Stimulated activated CD8-positive, alpha-beta memory T cell treated with anti-CD3 and anti-CD28 coated beads, Interleukin-15, amount 100 ng/mL, for 24 hours (primary cell): Measurements from ENCODE around the gene SNRPD3.
"Not testable (repeated sequence)": the region's sequence is repeated elsewhere in the genome, so short reads cannot be mapped to it uniquely, and the experiment has no call there.

Source experiments
- DNase-seq: peaks from one replicate; pipeline ENCODE4 v3.0.0-alpha.2; 2020; ENCODE audit warnings: low read depth

Gene SNRPD3

DNA sequence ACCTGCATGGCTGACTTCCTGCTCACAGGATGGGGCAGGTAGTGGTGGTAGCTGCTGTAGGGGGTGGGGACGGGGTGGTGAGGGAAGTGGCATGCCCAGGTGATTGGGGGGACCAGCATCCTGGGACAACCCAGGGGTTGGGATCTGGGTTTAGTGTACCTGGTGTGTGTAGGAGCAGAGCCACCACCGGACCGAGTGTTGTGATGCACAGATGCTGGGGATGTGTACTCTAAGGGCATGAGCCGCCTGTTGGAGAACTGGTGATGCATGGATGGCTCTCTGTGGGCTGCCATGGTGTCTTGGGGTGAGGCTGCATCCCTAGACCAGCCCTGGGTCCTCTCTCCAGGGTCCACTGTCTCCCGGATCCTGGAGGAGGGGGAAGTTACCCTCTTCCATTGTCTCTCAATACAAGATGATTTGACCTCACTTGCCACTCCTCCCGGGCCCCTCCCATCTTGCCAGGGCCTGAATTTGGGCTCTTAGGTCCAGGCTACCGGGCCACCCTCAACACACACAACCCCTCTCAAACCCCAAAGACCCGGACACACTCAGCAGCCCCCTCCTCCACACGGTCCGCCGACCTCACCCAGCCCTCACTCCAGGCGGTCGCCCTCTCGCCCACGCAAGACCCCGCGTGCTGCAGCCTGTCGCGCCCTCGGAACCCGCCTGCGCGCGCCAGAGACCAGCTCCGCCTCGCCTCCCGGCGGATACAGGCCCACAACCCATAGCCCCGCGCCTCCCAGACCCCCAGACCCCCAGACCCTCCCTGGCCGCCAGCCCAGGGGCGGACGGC lies 36.5 kb downstream of the SNRPD3 start:
- no peak for DNase-seq

DNA sequence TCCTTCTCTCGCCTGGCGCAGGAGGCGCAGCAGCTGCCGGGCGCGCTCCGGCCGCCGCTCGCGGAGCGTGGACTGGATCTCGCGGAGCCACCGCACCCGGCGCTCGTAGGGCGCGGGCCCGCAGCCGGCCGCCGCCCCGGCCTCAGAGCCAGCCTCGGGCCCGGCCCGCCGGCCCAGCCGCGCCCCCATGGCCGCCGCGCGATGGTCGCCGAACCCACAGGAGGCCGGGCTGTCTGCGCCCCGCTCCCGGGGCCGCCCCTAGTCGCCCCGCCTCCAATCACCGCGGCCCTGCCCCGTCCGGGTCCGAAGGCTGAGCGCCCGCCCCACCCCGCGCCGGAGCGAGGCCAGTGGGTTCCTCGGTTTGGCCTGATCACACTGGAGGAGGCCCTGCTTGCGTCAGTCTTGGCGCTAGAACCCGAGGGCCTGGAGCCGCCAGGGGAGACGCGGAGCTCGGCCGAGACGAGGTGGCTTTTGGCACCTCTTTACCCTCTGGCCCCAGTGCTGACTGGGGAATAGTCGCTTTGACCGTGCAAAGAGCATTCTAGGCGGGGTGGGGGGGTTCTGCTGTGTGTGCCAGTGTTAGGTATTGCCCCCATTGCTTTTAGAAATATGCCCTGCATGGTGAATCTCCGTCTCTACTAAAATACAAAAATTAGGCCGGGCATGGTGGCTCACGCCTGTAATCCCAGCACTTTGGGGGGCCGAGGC lies 37.2 kb downstream of the SNRPD3 start, which contains the start of gene LRRC75B:
LRRC75B (minus strand) TSS at position 223 of the 708 bp plus-strand sequence; CDS start at position 189, 34 bp downstream.
- no peak for DNase-seq

DNA sequence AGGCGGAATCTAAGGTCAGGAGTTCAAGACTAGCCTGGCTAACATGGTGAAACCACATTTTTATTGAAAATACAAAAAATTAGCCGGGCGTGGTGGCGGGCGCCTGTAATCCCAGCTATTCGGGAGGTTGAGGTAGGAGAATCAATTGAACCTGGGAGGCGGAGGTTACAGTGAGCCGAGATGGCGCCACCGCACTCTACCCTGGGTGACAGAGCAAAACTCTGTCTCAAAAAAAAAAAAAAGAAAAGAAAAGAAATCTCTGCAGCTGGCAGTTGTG lies 37.7 kb downstream of the SNRPD3 start:
- DNase-seq = not testable (repeated sequence)

DNA sequence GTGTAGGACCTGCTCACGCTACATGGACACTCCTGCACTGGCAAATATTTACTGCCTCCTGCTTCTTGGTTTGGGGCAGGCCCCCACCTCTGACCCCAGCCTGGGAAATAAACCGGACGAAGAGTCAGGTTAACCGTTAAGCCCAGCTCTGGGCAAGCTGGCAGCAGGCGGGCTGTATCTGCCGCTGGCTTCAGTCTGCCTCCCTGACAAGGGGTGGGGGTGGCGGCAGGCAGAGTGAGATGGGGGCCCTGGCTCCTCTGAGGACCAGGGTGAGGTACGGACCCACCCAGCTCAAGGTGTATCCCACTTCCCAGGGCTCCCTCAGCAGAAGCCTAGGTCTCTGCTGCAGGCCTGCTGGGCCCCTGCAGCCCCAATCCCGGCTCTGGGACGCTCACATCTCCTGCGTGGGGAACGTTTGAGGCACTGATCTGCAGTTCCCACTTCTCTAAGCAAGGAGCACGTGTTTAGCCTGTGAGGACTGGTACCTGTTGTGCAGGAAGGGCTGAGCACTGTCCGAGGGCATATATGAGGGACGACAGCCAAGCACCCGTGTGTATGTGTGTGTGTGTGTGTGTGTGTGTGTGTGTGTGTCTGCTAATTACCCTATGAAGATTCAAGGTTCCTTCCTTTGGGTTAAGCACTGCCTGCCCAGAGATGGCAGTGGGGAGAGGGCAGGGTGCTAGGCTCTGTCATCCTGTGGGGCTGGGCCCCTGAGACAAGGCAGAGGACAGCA lies 38.2 kb downstream of the SNRPD3 start:
- DNase-seq = no peak

DNA sequence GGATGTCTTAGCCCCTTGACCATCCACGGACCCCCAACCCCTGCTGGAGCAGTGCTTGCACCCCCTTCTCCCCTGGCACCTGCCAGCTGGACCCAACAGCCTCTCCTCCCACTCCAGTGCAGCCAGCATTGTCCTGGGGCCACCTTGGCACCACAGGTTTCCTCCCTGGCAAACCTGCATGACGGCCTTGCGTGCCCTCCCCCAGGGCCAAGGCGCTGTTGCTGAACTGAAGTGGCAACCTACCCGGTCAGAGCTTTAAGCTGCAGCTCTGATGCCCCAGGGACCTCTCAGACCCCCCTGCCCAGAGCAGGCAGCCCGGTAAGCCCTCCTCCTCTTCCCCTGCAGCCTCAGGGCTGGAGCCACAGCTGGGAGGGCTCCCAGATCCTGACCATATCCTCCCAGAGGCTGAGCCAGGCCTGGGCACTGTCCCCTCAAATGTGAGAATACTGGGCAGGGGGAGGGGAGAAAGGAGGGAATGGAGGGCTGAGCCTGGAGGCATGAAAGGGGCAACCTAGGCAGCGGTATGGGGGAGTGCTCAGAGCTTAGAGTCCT lies 38.8 kb downstream of the SNRPD3 start:
- no peak for DNase-seq

DNA sequence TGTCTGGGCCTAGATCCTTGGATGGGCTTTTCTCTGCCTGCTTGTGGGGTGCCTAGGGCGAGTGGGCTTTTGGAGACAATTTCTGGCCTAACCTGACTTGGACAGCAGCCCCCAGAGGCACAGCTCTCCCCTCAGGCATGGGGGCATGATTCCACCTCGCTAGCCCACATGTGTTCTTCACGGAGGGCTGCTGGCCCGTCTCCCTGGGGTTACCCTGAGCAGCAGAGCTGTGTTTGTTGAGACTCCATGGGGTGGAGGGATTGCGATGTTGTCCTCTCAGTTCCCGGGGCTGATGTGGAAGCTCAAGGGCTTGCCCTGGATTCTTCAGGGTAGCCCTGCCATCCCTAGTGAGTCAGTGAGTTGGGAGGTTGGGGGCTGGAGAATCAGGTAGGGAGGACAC lies 39.4 kb downstream of the SNRPD3 start:
- no peak for DNase-seq

DNA sequence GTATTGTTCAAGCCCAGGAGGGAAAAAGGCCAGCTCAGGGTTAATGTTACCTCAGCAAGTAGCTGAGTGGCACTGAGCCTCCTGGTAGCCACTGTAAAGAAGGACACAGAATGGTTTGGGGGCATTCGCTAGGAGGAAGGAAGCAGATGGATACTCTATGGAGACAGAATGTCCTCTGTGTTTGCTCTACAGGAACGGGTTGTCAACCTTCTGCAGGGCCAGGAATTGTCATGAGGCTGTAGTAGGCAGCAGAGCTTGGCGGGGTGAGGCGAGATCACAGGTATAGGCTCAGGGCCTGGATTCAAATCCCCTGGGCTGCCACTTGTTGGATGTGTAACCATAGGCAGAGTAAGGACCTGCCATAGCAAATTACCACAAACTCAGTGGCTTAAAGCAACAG lies 40.1 kb downstream of the SNRPD3 start:
- DNase-seq = no peak

DNA sequence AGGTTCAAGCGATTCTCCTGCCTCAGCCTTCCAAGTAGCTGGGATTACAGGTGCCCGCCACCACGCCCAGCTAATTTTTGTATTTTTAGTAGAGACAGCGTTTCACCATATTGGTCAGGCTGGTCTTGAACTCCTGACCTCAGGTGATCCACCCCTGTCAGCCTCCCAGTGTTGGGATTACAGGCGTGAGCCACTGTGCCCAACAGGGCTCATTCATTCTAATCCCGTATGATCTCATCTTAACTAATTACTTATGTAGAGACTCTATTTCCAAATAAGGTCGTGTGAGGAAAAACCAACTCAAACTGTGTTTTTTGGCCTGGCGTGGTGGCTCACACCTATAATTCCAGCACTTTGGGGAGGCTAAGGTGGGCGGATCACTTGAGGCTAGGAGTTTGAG lies 41.3 kb downstream of the SNRPD3 start:
- not testable (repeated sequence) for DNase-seq

DNA sequence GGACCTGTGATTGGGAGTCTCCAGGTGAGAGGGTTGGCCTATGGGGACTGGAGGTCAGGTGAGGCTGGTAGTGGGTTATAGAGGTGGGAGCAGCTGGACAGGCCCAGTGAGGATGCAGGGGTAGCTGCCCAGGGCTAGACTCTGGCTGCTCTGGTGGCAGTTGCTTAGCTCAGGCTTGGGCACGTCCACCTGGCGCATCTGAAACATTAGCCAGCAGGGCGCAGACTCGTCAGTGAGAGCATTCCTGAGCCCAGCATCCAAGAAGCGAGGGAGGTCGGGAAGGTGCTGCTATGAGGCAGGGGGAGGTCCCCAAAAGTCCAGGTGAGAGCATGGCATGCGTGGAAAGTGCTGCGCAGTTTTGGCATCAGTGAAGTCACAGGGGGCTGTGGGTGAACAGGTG lies 43.7 kb downstream of the SNRPD3 start:
- no peak for DNase-seq

DNA sequence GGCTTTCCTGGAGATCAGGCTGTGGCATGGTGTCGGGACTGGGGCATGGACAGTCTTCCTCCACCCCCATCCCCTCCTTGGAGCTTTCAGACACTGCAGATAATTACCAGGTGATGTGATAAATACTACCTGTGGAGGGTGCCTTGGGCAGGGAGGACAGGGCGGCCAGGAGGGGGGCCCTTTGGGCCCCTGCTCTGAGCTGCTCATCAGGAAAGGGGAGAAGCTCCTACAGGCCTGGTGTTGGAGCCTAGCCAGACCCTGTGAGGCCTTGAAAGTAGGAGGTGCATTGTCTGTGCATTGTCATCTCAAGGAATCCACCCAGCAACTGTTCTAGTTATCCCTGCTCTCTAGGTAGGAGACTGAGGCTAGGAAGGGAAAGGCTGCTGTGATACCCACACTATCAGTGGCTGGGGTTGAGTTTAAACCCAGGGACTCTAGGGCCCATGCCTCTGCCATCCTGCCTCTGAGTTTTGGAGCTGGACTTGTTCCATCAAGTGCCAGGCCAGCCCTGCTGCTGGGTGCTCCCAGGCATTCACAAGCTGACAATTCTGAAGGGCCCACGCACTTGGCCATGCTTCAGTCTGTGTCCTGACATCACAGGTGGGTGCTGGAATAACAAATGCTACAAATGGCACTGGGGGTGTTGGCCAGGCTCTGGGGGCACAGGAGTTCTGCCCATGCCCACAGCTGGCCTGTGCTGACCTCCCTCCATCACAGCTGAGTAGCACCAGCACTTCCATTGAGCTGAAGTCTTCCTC lies 44.3 kb downstream of the SNRPD3 start:
- DNase-seq = not testable (repeated sequence)

DNA sequence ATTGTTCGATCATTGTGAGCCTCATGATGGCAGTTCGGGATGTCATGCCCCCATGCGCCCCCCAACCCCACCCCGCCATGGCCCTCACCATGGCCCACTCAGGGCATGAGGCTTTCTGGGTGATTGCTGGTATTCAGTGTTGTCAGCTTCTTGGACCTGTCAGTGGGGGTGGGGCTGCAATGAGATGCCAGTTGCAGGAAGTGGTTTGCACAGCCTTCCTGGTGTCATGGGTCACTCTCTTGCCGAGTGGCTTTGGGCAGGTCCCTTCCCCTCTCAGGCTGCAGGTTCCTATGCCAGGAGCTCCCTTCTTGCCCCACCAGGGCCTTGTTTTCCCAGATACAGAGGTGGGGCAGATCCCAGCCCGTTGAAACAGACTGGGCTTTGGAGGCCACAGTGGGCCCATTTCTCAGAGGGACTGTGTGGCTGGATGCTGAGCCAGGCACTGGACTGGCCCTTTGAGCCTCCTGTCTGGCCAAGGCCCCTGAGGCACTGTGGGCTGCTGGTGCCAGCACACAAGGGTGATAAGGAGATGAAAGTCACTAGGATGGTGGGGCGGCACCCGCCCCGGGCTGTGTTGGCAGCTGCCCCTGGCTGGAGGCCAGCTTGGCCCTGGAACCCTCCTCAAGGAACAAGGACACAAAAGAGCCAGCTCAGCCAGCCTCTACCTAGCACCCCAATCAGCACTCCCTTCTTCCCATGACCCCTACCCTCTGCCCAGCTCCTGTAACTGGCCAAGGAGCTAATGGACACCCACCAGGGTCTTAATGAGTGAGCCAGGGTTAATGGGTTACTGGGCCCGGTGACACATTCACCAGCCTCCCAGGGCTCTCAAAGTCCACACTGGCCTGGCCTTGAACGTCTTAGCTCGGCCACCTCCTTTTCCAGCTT lies 45.7 kb downstream of the SNRPD3 start:
- no peak for DNase-seq

DNA sequence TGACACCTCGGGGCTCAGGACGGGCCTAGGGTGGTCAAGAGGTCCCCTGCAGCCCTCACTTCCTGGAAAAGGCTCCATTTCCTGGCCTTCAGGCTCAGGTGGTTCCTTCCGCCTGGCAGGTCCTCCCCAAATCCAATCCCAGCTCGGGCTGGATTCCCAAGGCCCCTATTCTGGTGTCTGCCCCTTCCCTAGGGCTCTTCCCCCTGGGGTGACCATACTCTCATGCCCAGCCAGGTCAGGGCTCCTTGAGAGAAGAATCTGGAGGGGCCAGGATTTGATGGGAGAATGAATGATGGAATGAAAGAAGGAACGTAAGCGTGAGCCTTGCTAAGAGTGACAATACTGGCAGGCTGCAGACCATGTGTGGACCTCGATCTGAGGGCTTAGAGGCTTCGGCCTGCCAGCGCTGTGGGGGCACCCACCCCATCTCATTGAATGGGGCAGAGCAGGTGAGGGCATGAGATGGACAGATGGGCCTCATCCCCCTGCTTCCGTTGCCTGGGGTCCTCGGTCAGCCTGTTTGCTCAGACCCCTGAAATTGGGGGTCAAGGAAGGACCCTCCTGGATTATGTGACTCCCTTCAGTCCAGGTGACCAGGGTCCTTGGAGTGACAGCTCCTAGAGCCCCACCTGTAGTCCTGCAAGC lies 46.4 kb downstream of the SNRPD3 start:
- DNase-seq = not testable (repeated sequence)

DNA sequence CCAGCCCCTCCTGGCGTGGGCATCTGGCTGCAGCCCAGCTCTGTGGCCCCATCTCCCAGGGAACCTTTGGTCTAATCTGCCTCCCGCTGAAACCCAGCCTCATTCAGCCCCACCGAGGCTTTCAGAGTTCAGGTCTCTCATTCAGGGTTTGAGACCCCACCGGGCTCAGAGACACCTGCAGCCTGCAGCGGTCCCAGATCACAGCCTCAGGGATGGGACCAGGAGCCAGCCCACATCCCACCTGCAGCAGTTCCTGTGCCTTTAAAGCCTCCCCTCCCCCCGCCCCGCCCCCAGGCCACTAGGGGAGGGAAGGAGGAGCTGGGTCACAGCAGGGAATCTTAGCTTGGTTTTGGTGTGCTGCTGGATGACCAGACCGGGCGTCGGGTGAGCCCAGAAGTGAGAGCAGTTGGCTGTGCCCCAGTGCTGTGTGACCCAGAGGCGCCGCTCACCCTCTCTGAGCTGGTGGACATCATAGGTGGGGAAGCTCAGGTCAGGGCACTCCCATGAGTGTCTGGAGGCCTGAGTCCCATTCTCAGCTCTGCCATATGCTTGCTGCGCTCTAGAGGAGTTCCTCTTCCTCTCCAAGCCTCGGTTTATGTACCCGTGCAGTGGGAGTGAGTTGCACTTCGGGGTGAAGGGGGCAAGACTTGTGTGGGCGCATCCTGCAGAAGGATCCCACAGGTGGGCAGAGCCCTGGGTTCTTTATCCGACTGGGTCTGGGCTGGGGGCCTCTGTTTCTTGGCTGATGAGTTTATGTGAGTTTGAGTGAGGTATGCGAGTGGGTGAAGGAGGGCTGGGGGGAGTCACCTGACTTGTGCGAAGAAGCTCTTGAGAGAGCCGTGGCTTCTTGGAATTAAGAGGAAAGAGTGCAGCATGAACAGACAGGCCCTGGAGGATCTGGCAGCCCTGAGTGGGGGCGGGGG lies 47.3 kb downstream of the SNRPD3 start, which contains the start of gene GGT1:
GGT1 (plus strand) TSS at position 347 of the 923 bp plus-strand sequence. CDS start 7,889 bp downstream, outside the sequence.
- not testable (repeated sequence) for DNase-seq

DNA sequence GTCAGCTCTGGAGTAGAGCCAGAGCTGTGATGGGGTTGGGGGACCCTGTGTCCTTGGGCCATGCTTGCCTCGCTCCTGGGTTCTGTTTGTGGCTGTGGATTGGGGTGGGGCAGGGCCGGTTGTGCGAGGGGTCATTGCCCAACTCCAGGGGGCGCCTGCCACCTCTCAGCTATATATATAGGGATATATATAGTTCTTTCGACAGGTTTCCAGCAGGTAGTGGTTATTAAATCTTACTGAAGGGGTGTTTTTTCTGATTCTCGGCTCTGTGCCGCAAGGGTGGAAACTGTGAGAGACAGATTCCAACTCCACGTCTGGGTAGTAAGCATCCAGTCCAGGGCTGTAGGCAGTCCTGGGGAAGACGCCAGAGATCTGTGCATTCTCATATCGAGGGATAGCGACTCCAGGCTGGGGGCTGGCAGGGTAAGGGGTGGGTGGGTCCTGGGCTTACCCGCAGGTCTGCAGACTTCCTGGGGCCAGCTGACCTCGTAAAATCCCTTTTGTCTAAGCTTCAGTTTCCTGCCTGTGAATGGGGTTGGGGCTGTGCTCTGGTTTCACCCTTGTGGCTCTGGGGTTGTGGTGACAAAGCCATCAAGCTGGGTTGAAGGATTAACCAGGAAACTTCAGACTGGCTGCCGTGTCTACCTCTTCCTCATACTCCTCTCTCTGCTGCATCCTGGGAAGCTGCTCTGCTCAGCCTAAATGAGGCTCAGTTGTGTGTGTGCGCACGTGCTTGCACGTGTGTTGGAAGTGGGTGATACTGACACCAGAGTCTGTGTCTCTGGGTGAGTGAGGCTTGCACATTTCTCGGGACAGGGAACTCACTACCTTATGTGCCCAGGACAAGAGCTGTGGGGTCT lies 48.2 kb downstream of the SNRPD3 start:
- not testable (repeated sequence) for DNase-seq

DNA sequence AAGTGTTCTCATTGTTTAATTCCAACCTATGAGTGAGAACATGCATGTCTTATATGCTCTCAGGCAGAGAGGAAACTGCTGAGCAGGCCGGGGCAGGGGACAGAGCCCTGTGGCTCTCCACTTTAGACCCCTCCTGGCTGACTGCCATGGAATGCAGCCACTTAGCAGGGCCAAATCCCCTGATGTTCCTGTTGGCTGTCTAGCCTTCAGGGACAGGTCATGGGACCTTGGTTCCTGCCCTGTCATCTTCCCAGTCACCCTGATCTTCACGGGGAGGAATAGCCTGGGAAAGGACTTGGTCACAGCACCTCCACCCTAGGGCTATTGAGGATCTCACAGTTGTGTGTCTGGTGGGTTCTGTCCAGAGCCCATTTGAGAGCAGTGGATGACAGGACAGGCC lies 50.5 kb downstream of the SNRPD3 start:
- DNase-seq = not testable (repeated sequence)

DNA sequence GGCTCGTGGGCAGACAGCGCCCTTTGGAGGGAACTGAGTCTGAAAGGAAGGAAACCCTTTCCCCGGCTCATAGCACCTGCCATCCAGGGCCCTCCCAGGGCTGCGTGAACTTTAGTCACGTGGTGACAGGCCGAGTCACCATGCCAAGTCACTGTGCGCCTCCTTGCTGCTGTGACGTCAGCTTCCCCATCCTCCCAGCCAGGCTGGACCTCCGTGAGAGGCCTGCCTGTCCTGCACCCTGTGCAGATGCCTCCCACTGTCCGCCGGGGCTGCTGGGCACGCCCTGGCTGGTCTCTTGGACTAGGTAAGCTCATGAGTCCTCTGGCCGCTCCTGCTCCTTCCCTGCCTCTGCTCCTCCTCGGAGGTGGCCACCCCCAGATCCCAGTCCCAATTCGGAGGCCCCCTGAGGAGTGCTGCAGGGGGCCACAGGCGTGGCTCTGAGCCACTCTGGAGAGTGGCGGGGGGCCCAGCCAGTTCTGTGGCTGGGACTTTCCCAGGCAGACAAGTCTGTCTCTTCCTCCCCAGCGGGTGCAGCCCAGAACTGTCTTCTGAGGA lies 51.7 kb downstream of the SNRPD3 start:
- DNase-seq = not testable (repeated sequence)

DNA sequence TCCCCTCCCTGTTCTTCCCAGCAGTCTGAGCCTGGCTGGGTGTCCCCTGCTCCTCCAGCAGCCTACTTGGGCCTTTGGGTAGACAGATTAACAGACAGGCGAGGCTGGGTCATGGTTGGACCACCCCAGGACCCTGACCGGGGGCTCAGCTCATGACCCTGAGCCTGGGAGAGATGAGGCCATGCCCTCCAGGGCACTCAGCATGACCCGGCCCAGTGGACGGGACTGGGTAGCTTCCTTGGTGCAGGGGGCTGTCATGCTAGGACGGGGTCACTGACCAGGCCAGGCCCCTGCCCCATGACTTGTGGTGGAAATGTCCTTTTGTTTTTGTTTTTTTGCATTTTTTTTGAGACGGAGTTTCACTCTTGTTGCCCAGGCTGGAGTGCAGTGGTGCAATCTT lies 52.5 kb downstream of the SNRPD3 start:
- not testable (repeated sequence) for DNase-seq

DNA sequence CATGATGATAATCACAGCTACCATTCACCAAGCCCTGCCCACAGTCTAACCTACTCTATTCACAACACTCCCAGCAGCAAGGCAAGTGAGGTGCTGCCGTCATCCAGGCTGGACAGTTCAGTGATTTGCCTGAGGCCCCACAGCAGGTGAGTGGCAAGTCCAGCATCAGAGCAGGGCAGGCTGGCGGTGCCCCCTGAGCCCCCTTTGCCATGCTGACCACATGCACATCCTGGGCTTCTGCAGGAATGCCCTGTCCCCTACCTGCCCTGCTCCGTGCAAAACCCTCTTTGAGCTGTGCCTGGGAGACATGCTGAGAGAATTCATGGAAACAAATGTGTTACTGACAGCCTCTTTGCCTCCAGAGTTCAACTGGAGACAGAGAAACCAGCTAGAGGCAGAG lies 54.1 kb downstream of the SNRPD3 start:
- DNase-seq = not testable (repeated sequence)
